Endothelial cell of umbilical vein (primary cell): ENCODE data around the gene SELENOO. TPM values are rescaled to one million over a fixed set of nuclear protein-coding genes. Genes with fewer than 3 reads are reported as not detected.

Experiments
- BruUV-seq: library from RNA; stranded (reverse); fragments of 400-500 nt; replicated peaks from 2 replicates; lab custom pipeline; 2021; lab: Mats Ljungman, UMichigan
- CTCF ChIA-PET: fragments of 300-600, 350-600 bp; sonication (Branson Sonifier 250); formaldehyde crosslinking; loops from one replicate; lab custom pipeline; 2021; ENCODE audit warnings: antibody characterized with exemption, inconsistent platforms; lab: Charles Lee
- POLR2A ChIA-PET: fragments of 300-600, 350-600 bp; sonication (Branson Sonifier 250); formaldehyde crosslinking; loops from one replicate; lab custom pipeline; 2021; ENCODE audit warnings: antibody characterized with exemption, inconsistent platforms; lab: Charles Lee
- DNase-seq: peaks from one replicate; pipeline ENCODE4 v3.0.0-alpha.2; 2011; ENCODE audit warnings: low read depth, low spot score
- FAIRE-seq: peaks from 2 replicates; lab custom pipeline; 2011; peaks lifted over from hg19 to GRCh38; lab: Jason Lieb, UNC
- H2AFZ ChIP-seq: 2 replicates; pipeline ENCODE4 v1.6.0; 2012; ENCODE audit warnings: low read depth, low read length, control low read depth, inconsistent platforms
- H3K27ac ChIP-seq: 2 replicates; pipeline ENCODE4 v1.5.1; 2011; ENCODE audit warnings: low read depth, mild to moderate bottlenecking, control low read depth, low read length, moderate library complexity; ENCODE audit not compliant: insufficient read depth
- H3K27me3 ChIP-seq, 2 experiments: 2 replicates each; pipeline versions ENCODE4 v1.6.0 to v1.6.1; 2011; ENCODE audit warnings: low read length in 2 of 2, mixed read lengths in 1 of 2; ENCODE audit not compliant: control insufficient read depth in 2 of 2, insufficient read depth in 2 of 2
- H3K36me3 ChIP-seq, 2 experiments: 2 replicates in 1 of 2; 3 replicates in 1 of 2; pipeline ENCODE4 v1.5.1; 2011; ENCODE audit warnings: low read length in 2 of 2, mild to moderate bottlenecking in 1 of 2, moderate library complexity in 1 of 2; ENCODE audit not compliant: control insufficient read depth in 2 of 2, insufficient read depth in 2 of 2; ENCODE audit errors: extremely low read depth in 1 of 2
- H3K4me1 ChIP-seq: 3 replicates; pipeline ENCODE4 v1.5.1; 2011; ENCODE audit warnings: mild to moderate bottlenecking, low read length; ENCODE audit not compliant: control insufficient read depth, insufficient read depth; ENCODE audit errors: extremely low read depth
- H3K4me2 ChIP-seq: 2 replicates; pipeline ENCODE4 v1.6.1; 2011; ENCODE audit warnings: low read length, control low read depth, mixed read lengths; ENCODE audit not compliant: insufficient read depth
- H3K4me3 ChIP-seq, 3 experiments: fragments of 200-600 bp in 1 of 3; sonication (generic), shearing (Covaris generic) in 1 of 3; replicated peaks in 1 of 3; 2 replicates each; pipeline ENCODE4 v1.5.1; 2011 to 2016; ENCODE audit warnings: control low read depth in 3 of 3, low read length in 3 of 3, mild to moderate bottlenecking in 2 of 3, inconsistent platforms in 1 of 3, low read depth in 1 of 3, moderate library complexity in 1 of 3; ENCODE audit not compliant: insufficient read depth in 1 of 3
- H3K79me2 ChIP-seq: 2 replicates; pipeline ENCODE4 v1.6.0; 2012; ENCODE audit warnings: low read length, inconsistent platforms; ENCODE audit not compliant: control insufficient read depth, insufficient read depth
- H3K9ac ChIP-seq: replicated peaks from 2 replicates; pipeline ENCODE3; 2011; ENCODE audit warnings: low read length, control low read depth; ENCODE audit not compliant: insufficient read depth; ENCODE audit errors: extremely low read depth
- H3K9me1 ChIP-seq: replicated peaks from 3 replicates; pipeline ENCODE4 v1.6.0; 2011; ENCODE audit warnings: mild to moderate bottlenecking, low read length; ENCODE audit not compliant: control insufficient read depth, insufficient read depth; ENCODE audit errors: extremely low read depth
- H3K9me3 ChIP-seq: replicated peaks from 2 replicates; pipeline ENCODE4 v1.5.1; 2012; ENCODE audit warnings: low read length, inconsistent platforms; ENCODE audit not compliant: control insufficient read depth, insufficient read depth
- H4K20me1 ChIP-seq: replicated peaks from 2 replicates; pipeline ENCODE3; 2011; ENCODE audit warnings: mild to moderate bottlenecking, low read length; ENCODE audit not compliant: control insufficient read depth, insufficient read depth; ENCODE audit errors: extremely low read depth
- CTCF ChIP-seq, 2 donors: IDR thresholded peaks; 1 replicate in 1 of 2; 2 replicates in 1 of 2; pipeline ENCODE4 v1.5.1; 2011; ENCODE audit warnings: low read length in 2 of 2, mild to moderate bottlenecking in 2 of 2, moderate library complexity in 2 of 2, control low read depth in 1 of 2, inconsistent platforms in 1 of 2, low read depth in 1 of 2; ENCODE audit not compliant: insufficient read depth in 1 of 2; ENCODE audit errors: extremely low read depth in 1 of 2
- EZH2 ChIP-seq: IDR thresholded peaks from 2 replicates; pipeline ENCODE4 v1.6.1; 2012; ENCODE audit warnings: borderline replicate concordance, low read depth, mild to moderate bottlenecking, moderate library complexity, low read length, inconsistent platforms; ENCODE audit not compliant: severe bottlenecking
- FOS ChIP-seq: IDR thresholded peaks from 2 replicates; pipeline ENCODE4 v1.6.1; 2011; ENCODE audit warnings: mild to moderate bottlenecking, low read length, moderate library complexity, borderline replicate concordance; ENCODE audit not compliant: insufficient read depth
- GATA2 ChIP-seq: IDR thresholded peaks from 2 replicates; pipeline ENCODE4 v1.7.0; 2011; ENCODE audit warnings: low read depth, mild to moderate bottlenecking, moderate library complexity, mixed read lengths, low read length; ENCODE audit not compliant: insufficient read length, insufficient read depth
- JUN ChIP-seq: IDR thresholded peaks from 2 replicates; pipeline ENCODE4 v1.6.1; 2011; ENCODE audit warnings: borderline replicate concordance, low read depth; ENCODE audit not compliant: insufficient read length, insufficient read depth
- MAX ChIP-seq: IDR thresholded peaks from 2 replicates; pipeline ENCODE4 v1.6.1; 2011; ENCODE audit not compliant: insufficient read depth, insufficient read length
- MYC ChIP-seq: IDR thresholded peaks from one replicate; pipeline ENCODE4 v1.6.1; 2011; ENCODE audit warnings: mild to moderate bottlenecking, low read depth, low read length
- POLR2A ChIP-seq: IDR thresholded peaks from 2 replicates; pipeline ENCODE4 v1.6.1; 2012; ENCODE audit warnings: low read depth, mild to moderate bottlenecking, control low read depth, low read length
- POLR2AphosphoS5 ChIP-seq: IDR thresholded peaks from 2 replicates; pipeline ENCODE4 v1.6.1; 2012; ENCODE audit warnings: low read depth, mild to moderate bottlenecking, control low read depth, low read length, moderate library complexity; ENCODE audit not compliant: insufficient read depth
- dilution Hi-C: fragments of 300-500 bp; cut with MboI; formaldehyde crosslinking; loops from one replicate; pipeline ENCODE4 v1.15.0; 2019; ENCODE audit warnings: low sequenced_read_pairs; ENCODE audit not compliant: extremely low pct_ligation_motif_present
- intact Hi-C: fragments of 100-400 bp; cut with micrococcal nuclease; formaldehyde crosslinking; loops from one replicate; pipeline ENCODE4 v1.10.0; 2022
- polyA plus RNA-seq, 4 experiments: library from polyadenylated mRNA; depleted of rRNA in 3 of 4; stranded (reverse) in 3 of 4; unstranded in 1 of 4; fragments of >200 nt; gene quantifications; 2 replicates each; pipeline versions ENCODE4 v1.2.1 to v1.2.3, GENCODE V29; 2011 to 2012; ENCODE audit warnings: missing spikeins in 1 of 4
- total RNA-seq: library from RNA; stranded (reverse); gene quantifications from 2 replicates; pipeline ENCODE4 v1.2.3, GENCODE V29; 2021

Gene SELENOO
- total and polyA plus RNA-seq, 2 donors (not counting 3 experiments of a cell fraction or from before 2014, with no cell fraction given): 24.1 to 37.5 TPM

- peaks cover 19% of the 10 kb centered on the region for H3K4me1 ChIP-seq
- no peaks in the 10 kb centered on the region for H3K9me1 ChIP-seq
- intact Hi-C loops: no loop called here
- POLR2A ChIA-PET: no interaction called here
- no peak for DNase-seq
- H3K27me3 ChIP-seq: no peaks in the 10 kb centered on the region
- H3K79me2 ChIP-seq: peaks cover 23% of the 10 kb centered on the region
- TF ChIP-seq MYC (no peak), MAX (no peak), POLR2AphosphoS5 (no peak), JUN (no peak), POLR2A (no peak), GATA2 (no peak), CTCF (IDR thresholded peaks at IDR 0.05; ENCODE audit: extremely low read depth in 1 of 2, insufficient read depth in 1 of 2, low read depth in 1 of 2, low read length in 2 of 2) (no peak), EZH2 (no peak), FOS (no peak)
- no peaks in the 10 kb centered on the region for H4K20me1 ChIP-seq
- H3K9ac ChIP-seq: no peak overlapping the region
- no peak overlapping the region for H3K4me2 ChIP-seq
- no peak overlapping the region for H3K4me3 ChIP-seq
- no peak overlapping the region for H3K27ac ChIP-seq
- no peak overlapping the region for H2AFZ ChIP-seq
- H3K36me3 ChIP-seq: no peaks in the 10 kb centered on the region
- dilution Hi-C loops: no loop called here
- CTCF ChIA-PET: interaction anchor here (1.2 kb wide), 2 partner anchors 34 to 153 kb away, joined by 5 to 6 read pairs; no protein-coding TSS in a partner anchor
- no peaks in the 10 kb centered on the region for H3K9me3 ChIP-seq
- no TSS peak for BruUV-seq
- FAIRE-seq: no peak
Observed at GRCh38 chr22:50183141-50183971, 17.5 kb upstream of the SELENOO start.
